HG03442 (cell line): Measurements from ENCODE around the gene GRAMD1A.
"Not testable (repeated sequence)": the region's sequence is repeated elsewhere in the genome, so short reads cannot be mapped to it uniquely, and the experiment has no call there.

Experiments used
- ATAC-seq: cut with Tn5 transposase; IDR thresholded peaks from one replicate; pipeline ENCODE4 v1.9.1; 2021; ENCODE audit warnings: mild to moderate bottlenecking, moderate library complexity; ENCODE audit not compliant: unreplicated experiment

The GRAMD1A gene

DNA sequence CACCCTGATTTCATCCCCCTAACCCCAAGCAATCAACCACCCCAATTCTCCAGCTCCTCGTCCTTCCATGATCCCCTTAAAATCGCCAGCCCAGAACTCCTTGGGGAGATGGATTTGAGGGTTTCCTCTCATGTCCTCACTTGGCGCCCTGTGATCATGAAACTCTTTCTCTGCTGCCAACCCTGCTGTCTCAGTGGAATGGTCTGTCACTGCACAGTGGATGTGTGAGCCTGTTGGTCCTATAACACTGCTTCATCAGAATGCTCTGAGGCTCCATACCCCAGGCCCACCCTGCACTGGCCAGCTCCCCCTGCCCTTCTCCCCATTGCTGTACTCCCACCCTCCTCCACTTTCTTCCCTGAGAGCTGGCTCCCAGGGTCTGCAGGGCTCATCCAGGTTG lies 23.5 kb upstream of the GRAMD1A start:
- no peak for ATAC-seq

DNA sequence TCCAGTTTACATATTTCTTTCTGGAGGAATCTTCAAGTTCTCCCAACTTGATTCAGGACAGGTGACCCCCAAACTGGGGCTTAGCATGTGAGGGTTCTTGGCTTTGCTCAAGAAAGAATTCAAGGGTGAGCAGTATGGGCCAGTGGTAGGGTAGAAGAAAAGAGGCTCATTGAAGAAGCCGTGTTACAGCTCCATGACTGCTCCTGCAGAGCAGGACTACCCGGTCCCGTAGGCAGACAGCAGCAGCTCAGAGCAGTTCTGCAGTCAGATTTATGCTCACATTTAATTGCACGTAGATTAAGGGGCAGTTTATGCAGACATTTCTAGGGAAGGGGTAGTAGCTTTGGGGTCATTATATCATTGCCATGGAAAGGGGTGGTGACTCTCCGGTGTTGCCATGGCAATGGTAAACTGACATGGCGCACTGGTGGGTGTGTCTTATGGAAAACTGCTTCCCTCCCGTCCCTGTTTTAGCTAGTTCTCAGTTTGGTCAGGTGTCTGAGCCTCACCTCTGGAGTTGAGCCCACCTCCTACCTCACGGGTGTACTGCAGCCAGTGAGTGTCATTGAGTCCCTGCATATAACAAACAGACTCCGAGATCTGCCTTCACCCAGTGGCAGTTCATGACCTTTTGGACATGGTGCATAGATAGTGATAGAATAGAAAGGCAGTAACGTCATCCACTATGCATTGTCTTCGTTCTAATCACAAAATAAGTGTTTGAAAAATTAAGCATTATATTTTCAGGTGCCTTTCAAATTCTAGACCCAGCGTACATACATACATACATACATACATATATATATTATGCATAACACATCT lies 20.1 kb upstream of the GRAMD1A start:
- ATAC-seq, result no peak

DNA sequence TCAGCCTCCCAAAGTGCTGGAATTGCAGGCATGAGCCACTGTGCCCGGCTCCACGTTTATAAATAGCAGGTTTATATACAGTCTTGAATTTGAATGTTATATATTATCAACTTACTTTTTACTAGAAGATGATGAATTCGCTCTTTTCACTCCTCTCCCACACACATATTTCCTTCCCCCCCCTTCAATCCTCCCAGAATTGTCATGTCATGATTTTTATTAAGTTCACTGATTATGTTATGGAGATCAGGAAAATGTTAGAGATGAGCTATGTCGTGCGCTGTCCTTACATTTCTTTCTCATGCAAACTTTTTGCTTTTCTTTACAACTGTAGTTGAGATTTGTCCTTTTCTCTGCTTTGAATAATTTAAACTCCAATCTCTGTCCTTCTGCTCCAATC lies 17.8 kb upstream of the GRAMD1A start:
- ATAC-seq, result no peak

DNA sequence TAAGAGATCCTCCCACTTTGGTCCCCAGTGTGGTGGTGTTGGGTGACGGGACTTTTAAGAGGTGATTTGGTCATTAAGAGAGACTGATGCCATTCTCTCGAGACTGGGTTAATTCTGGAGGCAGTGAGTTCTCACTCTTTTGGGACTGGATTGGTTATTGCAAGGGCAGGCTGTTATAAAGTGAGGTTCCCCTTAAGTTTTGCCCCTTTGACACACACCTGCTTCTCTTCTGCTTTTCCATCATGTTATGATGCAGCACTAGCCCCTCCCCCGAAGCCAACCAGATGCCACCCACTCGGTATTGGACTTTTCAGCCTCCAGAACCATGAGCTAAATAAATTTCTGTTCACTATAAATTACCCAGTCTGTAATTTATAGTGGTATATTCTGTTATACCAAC lies 16.3 kb upstream of the GRAMD1A start:
- ATAC-seq, result no peak

DNA sequence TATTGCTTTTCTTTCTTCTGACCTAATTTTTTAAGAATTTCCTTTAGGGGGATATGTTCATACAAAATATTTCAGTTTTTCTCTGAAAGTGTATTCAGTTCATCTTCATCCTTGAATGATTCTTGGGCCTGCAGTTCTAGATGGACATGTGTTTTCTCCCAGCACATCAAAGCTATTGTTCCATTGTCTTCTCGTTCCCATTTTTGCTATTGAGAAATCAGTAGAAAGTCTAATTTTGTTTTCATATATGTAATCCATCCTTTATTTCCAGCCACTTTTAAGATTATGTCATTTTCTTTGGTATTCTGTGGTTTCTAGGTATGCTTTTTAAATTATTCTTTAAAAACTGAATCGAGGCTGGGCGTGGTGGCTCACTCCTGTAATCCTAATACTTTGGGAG lies 15.8 kb upstream of the GRAMD1A start:
- ATAC-seq, result no peak

DNA sequence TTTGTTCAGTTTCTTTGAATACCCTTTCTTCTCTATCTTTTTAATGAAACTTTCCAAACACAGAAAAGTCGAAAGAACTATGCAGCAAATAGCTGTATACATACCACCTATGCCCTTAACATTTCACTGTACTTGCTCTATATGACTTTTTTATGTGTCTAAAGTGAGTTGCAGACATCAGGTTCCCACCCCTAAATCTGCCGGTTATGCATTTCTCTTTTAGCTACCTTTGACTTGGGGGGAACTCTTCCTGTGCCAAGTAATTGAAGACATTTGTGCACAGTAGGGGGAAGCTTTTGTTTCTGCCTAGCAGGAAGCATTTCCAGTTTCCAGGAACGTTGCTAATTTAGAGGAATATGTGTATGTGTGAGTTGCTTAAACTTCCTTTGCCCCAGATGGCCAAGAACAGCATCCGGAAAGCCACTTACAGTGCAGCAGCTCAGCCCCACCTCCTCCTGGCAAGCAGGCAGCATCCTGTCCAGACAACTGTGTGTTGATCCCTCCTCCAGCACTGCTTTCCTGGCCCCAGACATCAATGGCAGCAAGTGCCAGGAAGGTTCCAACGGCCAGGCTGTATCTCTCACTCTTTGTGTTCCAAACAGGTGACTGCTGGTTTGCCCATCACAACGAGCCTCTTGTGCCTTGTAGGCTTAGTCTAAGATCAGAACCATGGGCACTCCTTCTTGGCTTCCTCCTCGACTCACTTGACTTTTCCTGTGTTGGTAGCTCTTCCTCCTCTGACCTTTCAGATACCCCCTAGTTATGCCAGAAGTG lies 14.7 kb upstream of the GRAMD1A start:
- no peak for ATAC-seq

DNA sequence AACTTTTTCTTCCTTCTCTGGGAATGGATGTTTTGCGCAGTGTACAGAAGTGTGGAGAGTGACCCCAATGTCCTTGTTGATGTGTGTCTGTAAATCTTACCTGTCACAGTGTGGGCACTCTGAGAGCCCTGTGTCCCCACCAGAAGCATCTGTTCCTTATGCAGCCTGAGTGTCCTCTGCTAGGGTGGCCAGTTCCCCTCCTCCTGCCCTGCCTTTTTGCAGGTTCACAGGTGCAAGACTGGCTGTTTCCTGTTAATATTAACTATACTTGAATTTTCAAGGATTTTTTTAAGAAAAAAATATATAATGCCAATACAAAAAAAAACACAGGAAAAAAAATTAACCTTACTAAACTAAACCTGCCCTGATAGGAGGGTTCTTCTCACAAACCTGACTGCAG lies 12.0 kb upstream of the GRAMD1A start:
- ATAC-seq, result no peak

DNA sequence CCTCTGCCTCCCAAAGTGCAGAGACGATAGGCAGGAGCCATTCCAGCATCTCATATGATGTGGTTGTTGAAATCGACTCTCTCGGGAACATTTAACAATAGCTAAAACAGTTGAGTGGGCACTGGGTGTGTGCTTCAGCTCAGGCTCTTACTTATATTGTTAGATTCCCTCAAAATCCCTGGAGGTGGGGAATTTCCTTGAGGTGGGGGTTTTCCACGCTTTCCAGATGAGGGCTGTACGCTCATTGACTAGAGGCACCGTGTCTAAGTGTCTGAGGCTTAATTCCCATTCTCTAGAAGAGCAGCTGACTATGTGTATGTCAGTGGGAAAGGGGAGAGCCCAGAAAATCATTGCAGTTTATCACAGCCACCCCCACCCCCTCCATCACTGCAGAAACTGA lies 10.8 kb upstream of the GRAMD1A start:
- ATAC-seq, result no peak

DNA sequence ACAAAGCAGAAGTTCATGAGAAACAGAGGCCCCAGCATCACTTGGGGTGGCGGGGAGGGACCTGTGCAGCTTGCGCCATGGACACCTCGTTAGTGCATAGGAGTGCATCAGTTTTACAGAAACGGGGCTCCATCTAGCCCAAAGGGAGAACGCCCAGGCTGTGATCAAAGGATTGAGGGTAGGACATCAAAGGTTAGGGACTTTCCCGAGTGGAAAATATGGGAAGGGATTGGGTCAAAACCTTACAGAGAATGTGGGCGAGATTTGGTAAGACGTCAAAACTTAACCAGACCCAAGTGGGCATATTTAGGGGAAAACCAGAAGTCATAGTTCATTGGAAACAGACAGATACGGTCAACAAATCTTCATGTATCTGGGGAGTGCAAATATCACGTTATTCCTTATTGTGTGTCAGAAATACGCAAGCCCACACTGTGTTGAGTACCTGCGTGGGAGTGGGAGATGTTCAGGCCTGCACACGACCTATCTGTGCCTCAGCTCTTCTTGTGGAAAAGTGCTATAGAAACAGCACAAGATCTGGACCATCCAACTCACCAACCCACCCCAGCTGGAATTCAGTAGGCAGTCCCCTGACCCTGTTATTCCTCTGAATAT lies 9.4 kb upstream of the GRAMD1A start:
- ATAC-seq, result no peak

DNA sequence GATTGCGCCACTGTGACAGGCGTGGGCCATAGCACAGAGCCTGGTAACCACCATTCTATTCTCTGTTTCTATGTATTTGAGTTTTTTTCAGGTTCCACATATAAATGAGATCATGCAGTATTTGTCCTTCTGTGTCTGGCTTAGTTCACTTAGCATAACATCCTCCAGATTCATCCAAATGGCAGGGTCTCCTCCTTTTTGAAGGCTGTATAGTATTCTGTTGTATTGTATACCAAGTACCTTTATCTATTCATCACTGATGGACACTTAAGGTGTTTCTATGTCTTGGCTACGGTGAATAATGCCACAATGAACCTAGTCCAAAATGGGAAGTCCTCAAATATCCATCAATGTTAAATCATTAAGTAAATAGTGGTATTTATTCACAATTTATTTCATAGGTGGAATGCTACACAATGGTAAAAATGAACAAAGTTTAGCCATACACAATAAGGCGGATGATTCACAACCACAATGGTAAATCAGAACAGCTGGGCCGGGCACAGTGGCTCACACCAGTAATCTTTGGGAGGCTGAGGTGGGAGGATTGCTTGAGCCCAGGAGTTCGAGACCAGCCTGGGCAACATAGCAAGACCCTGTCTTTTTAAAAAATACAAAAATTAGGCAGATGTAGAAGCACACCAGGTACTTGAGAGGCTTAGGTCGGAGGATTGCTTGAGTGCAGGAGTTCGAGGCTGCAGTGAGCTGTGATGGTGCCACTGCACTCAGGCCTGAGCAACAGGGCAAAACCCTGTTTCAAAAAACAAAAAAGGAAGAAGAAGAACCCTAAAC lies 8.4 kb upstream of the GRAMD1A start:
- ATAC-seq, result no peak

DNA sequence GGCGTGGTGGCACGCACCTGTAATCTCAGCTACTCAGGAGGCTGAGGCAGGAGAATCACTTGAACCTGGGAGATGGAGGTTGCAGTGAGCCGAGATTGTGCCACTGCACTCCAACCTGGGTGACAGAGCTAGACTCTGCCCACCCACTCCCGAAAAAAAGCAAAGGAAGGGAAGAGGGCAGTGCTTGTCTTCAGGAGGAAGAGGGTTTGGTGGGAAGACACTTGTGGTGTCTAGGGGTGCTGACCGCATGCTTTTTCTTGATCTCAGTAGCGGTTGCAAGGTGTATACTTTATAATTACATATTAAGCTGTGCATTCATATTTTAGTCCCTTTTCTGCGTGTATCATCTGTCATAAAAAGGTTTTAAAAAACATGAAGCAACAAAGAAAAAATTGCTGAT lies 7.5 kb upstream of the GRAMD1A start:
- not testable (repeated sequence) for ATAC-seq

DNA sequence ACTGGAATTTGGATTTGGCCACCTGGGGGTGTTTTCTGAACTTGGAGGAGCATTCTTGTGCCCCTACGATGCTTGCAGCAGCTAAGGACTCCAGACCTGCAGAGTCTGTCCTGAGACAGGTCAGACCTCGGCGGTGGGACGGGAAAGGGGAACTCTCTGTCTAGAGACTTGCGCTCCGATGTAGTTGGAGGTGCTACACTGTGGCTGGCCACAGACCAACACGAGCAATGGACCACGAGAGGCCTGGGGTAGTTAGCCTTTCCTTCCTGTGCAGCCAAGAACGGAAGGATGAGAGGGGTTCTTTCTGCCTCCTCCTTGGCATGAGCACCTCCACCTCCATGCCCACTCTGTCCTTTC lies 5.9 kb upstream of the GRAMD1A start:
- ATAC-seq, result no peak

DNA sequence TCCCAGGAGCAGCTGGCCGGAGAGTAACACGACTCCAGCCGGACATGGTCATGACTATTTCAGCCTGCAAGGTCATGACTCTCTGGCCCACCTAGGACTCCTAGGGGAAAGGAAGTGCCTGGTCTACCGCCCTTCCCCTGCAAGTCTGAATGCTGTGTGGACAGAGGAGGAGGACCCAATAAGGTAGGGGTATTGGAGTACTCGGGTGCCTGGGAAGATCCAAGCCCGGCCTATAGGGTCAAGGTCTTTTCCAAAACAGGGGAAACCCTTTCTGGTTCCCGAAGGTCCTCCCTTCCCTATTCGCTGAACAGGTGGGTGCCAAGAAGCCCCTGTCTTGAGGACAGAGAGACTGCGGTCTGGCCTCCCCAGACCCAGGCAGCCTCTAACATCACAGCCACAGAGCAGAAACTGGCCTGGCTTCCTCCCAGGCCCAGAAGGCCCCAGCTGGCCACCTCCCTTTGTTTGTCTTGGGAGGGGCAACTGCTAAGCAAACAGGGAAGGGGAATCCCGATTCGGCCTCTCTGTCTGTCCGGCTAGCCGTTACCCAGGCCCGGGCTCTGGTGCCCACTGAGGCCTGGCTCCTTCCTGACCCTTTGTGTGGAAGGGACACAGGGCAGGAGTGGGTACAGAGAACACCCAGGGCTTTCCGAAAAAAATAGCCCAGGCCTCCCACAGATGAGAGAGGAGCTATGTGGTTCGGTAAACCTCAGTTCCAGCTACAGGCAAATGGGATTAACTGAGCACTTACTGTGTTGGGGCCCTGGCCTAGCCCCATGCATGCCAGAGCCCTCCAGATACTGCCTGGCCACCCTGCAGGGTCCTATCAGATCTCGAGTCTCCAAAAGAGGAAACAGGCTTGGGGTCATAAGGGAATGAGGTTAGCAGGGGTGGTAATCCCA lies 5.2 kb upstream of the GRAMD1A start:
- no peak for ATAC-seq

DNA sequence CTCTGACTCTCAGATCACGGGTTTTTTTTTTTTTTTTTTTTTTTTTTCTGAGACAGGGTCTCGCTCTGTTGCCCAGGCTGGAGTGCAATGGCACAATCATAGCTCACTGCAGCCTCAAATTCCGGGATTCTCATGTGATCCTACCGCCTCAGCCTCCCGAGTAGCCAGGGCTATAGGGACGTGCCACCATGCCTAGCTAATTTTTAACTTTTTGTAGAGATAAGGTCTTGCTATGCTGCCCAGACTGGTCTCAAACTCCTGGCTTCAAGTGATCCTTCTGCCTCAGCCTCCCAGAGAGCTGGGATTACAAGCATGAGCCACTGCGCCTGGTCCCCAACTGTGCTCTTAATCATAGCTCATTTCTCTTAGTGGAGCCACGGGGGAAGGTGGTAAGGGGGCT lies 4.6 kb upstream of the GRAMD1A start:
- no peak for ATAC-seq

DNA sequence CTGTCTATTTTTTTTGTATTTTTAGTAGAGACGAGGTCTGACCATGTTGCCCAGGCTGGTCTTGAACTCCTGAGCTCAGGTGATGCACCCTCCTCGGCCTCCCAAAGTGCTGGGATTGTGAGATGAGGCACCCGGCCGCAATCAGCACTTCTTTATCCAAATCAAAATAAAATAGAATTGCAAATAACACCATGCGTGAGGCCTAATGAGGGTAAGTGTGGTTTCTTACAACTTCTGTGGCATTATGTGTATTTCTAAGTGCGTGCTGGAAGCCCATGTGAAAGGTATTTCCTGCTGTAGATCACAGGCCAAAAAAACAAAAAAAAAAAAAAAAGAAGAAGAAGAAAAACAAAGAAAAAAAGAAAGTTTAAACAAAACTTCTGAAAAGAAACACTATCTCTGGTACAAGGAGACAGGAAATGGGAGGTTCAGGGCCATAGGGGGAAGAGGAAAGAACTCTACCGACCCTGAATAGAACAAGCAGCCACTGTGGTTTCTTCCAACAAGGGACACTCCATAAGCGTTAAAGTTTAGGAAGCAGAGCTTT lies 3.0 kb upstream of the GRAMD1A start:
- ATAC-seq, result no peak

DNA sequence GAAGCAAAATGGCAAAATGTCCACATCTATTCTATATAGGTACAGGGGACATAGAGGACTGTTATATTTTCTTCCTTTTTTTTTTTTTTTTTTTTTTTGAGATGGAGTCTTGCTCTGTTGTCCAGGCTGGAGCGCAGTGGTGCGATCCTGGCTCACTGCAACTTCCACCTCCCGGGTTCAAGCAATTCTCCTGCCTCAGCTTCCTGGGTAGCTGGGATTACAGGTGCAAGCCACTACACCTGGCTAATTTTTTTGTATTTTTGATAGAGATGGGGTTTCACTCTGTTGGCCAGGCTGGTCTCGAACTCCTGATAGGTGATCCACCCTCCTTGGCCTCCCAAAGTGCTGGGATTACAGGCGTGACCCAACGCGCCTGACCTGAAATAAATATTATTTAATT lies 1.9 kb upstream of the GRAMD1A start:
- not testable (repeated sequence) for ATAC-seq

DNA sequence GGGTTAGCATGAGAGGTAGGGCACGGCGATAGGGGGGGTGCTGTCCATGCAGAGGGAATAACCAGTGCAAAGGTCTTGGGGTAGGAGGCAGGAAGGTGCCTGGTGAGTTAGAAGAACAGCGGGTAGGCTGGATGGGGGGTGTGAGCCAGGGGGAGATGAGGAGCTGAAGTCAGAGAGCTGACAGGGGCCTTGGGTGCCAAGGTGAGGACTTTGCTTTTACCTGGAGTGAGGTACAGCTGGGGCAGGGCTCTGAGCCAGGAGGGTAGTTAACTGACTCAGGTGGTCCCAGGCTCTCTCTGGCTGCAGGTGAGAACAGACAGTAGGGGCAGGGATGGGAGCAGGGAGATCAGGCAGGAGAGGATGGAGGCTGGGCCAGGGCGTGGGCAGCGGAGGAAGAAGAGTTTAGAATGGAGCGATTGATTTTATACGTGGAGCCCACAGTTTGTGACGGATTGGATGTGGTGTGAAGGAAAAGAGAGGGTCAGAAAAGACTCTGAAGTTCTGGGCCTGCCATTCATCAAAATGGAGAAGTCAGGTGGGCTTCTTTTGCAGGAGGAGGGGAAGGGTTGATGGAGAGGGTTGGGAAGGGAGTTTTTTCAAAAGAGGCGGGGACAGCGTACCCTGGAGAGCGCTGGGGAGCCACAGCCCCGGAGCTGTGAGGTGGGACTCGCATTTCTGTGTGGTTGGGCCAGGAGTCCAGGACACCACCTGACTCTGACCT lies 1.2 kb upstream of the GRAMD1A start:
- ATAC-seq, result no peak

DNA sequence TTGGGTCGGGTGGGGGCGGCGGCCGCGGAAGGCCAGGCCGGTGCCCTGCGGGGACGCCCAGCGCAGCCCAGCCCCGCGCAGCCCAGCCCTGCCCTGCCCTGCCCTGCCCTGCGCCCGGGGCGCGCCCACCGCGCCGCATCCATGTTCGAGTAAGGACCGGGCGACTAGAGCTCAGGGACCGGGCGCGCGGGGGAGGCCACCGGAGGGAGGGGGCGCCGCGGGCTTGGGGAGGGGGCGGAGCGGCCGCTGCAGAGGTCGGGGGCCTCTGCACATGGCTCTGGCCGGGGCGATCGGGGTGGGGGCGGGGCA lies 169 bp downstream of the GRAMD1A start:
- ATAC-seq, result no peak

DNA sequence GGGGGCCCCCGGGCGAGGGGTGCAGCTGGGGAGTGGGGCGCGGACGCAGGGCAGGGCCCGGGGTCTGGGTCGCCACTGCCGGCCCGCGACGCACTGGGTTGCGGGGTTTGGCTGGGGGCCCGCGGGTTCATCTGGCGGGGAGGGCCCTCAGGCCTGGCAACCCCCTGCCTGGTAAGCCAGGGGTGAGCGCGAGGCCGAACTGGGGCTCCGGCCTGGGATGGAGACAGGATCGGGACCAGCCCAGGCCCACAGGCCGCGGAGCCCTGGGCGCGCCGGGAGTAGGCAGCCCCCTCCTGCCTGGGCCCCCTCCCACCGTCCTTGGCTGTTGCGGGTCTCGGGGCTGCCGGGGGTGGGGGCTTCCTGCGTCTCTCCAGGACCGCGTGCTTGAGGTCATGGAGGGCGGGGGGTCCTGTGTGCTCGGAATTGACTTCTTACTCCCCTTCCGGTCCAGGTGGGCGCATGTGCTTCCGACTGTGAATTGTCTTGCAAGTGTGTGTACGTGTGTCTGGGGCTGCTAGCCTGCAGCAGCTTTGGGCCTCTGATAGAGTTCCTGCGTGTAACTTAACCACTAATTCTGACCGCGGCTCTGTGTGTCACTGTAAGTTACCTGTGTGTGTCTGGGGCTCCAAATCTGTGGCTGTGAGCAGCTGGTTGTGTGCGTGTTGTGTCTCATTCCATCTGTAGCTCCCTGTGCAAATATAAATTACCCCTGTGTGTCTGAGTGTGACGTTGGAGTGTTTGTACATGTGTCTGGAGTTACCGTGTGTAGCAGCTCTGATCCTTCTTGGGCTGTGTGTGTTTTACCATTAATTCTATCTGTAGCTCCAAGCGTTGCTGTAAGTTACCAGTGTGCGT lies 751 bp downstream of the GRAMD1A start:
- no peak for ATAC-seq
